HG03025 (cell line): ENCODE measurements around the gene ADAMTS2.

Source experiments
- ATAC-seq: cut with Tn5 transposase; IDR thresholded peaks from one replicate; pipeline ENCODE4 v1.9.1; 2021; ENCODE audit warnings: mild to moderate bottlenecking, moderate library complexity; ENCODE audit not compliant: unreplicated experiment, low FRiP score

The ADAMTS2 gene

GRCh38 chr5:179079165-179079987, 265.9 kb downstream of the ADAMTS2 start:
- ATAC-seq, result no peak

- no peak for ATAC-seq
Measured at GRCh38 chr5:179065703-179066102, 279.6 kb downstream of the ADAMTS2 start.

- ATAC-seq, result no peak
Measured at GRCh38 chr5:179061025-179061424, 284.2 kb downstream of the ADAMTS2 start.
